Kidney epithelial cell (primary cell): ENCODE measurements around the gene EXOC6B. TPM values are rescaled to one million over a fixed set of nuclear protein-coding genes. Genes with fewer than 3 reads are reported as not detected.

Experiments
- DNase-seq: peaks from one replicate; pipeline ENCODE4 v3.0.0-alpha.2; 2010; ENCODE audit warnings: low read depth
- H3K27me3 ChIP-seq: 2 replicates; pipeline ENCODE4 v1.6.0; 2011; ENCODE audit warnings: low read length; ENCODE audit not compliant: control insufficient read depth, insufficient read depth
- H3K36me3 ChIP-seq: 2 replicates; pipeline ENCODE4 v1.5.1; 2011; ENCODE audit warnings: low read length; ENCODE audit not compliant: control insufficient read depth, insufficient read depth
- H3K4me3 ChIP-seq: 2 replicates; pipeline ENCODE4 v1.5.1; 2011; ENCODE audit warnings: low read depth, mild to moderate bottlenecking, control low read depth, low read length
- total RNA-seq: library from RNA; depleted of rRNA; stranded (reverse); fragments of >200 nt; gene quantifications from 2 replicates; pipeline ENCODE4 v1.2.3, GENCODE V29; 2015
- TF ChIP-seq, protein P1 (sequence below): IDR thresholded peaks from 2 replicates; pipeline ENCODE4 v1.5.1; 2011; ENCODE audit warnings: mild to moderate bottlenecking, moderate library complexity, low read length, control low read depth, inconsistent platforms; ENCODE audit not compliant: insufficient read depth, poor library complexity, severe bottlenecking

EXOC6B gene
- total RNA-seq, 1 donor from 2014 or later: 21.8 TPM

DNA sequence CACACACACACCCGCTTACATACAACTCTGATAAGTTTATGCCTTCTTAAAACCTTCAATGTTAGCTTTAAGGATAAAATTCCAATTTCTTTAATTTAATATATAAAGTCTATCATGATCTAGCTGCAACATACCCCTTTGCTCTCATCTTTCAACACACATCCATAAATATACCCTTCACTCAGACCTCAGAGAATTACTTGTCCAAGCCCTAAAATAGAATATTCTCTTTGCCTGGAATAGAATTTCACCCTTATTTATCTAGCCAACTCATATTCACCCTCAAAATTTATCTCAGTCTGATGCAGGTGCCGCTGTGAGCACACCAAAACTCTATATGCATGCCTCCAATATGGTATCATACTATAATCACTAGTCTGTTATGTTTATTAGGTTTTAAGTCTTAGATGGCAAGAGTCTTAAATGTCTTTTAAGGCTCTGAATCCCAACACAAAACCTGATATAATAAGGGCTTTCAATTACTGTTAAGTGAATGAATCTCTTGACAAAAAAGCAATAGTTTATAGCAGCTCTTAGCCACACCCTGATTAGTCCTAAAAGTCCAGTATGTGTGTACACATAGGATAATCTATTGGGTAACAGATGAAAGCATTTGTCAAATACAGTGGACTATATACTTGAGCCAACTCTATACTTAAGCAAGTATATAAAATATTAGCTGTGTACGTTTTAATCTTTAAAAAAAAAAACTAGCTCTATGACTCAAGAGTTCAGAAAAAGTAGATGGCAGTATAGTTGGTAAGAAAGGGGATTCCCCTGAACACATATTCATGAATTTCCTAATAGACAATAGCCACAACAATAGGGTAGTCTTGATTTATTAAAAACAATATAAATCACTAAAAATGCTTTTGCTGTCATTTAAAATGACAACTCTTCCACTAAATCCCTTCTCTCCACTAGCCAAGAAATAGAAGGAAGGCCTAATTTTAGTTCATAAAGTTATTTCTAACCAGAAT is 144.5 kb downstream of the EXOC6B start:
- no peaks in the 10 kb centered on the region for H3K36me3 ChIP-seq
- no peak overlapping the region for H3K4me3 ChIP-seq
- H3K27me3 ChIP-seq: no peaks in the 10 kb centered on the region
- TF ChIP-seq, protein P1, sequence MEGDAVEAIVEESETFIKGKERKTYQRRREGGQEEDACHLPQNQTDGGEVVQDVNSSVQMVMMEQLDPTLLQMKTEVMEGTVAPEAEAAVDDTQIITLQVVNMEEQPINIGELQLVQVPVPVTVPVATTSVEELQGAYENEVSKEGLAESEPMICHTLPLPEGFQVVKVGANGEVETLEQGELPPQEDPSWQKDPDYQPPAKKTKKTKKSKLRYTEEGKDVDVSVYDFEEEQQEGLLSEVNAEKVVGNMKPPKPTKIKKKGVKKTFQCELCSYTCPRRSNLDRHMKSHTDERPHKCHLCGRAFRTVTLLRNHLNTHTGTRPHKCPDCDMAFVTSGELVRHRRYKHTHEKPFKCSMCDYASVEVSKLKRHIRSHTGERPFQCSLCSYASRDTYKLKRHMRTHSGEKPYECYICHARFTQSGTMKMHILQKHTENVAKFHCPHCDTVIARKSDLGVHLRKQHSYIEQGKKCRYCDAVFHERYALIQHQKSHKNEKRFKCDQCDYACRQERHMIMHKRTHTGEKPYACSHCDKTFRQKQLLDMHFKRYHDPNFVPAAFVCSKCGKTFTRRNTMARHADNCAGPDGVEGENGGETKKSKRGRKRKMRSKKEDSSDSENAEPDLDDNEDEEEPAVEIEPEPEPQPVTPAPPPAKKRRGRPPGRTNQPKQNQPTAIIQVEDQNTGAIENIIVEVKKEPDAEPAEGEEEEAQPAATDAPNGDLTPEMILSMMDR: no peak
- no peak for DNase-seq

DNA sequence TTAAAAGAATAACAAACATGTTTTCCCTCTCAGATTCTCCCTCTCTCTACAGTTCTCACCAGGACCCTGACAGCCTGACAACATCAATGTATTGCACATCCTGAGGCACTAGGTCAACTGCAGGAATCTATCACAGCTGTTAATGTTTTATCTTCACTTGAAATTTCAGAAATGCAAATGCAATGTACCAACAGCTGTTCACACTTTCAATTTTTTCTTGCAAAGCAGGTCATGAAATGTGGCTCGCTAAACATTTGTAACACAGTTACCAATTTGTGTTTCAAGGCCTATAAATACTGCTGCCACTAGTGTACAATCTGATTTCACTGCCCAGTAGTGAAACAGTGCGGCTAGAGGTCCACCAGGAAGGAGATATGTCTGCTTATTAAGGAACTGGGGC is 147.8 kb downstream of the EXOC6B start:
- TF ChIP-seq, protein P1: no peak
- Histone ChIP-seq H3K36me3 (no peaks in the 10 kb centered on the region), H3K27me3 (no peaks in the 10 kb centered on the region), H3K4me3 (no peak overlapping the region)
- DNase-seq: no peak

DNA sequence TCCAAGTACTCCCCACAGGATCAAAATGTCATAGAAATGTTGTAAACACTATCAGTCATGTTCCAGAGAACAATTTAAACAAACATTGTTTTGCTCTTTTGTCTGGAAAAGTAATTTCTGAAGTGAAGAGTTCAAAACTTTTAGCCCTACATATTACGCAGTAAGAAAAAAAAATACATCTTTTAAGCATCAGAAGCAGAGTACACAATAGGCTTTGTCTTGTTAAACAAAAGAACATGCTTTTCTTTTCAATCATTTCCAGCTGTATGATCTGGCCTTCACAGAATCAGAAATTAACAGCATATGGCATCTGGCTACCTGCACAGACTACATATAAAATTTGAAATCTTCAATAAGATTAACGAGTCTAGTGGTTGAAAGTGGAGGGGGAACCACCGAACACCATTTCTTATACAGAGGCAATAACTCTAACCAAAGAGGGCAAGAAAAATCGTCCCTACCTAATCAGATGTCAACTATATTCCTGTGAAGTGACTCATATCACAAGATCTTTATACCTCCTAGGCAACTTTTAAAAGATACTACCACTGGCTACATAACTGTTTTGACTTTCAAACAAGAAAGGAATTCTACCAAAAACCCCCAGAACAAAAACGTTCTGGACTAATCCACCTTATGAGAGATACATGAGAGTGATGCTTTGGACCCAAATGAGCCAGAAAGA is 149.3 kb downstream of the EXOC6B start:
- Histone ChIP-seq H3K27me3 (no peaks in the 10 kb centered on the region), H3K4me3 (no peak overlapping the region), H3K36me3 (no peaks in the 10 kb centered on the region)
- TF ChIP-seq, protein P1: no peak
- DNase-seq: no peak

DNA sequence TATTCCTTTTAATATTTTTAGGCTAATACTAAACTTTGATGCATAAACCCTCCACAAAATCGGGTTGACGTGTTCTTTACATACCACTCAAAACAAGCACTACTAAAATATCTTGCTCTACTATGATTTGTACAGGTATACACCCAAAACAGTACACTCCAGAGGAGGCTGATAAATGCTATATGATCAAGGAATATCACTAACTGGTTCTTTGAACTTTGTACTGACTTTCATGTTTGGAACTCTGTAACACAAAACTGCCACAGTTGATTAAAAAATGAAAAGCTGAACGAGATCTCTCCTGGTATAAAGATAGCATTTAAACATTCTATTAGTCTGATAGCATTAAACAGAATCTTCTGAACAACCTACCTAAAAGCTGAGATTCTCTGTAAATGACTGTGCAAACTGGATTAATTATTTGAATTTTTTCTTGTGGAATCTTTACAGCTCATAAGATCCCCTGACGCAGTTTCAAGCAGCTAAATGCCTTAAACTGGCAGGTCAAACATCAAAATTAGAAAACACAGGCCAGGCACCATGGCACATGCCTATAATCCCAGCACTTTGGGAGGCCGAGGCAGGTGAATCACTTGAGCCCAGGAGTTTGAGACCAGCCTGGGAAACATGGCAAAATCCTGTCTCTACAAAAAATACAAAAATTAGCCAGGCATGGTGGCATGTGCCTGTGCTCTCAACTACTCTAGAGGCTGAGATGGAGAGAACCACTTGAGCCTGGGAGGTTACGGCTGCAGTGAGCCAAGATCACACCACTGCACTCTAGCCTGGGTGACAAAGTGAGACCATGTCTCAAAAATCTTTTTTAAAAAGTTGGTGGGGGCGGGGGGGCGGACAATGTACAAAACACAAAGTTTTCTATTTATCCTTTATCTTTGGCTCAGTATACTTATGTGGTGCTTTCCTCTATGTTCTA is 150.6 kb downstream of the EXOC6B start:
- Histone ChIP-seq H3K36me3 (no peaks in the 10 kb centered on the region), H3K27me3 (no peaks in the 10 kb centered on the region), H3K4me3 (no peak overlapping the region)
- TF ChIP-seq, protein P1: no peak
- no peak for DNase-seq

DNA sequence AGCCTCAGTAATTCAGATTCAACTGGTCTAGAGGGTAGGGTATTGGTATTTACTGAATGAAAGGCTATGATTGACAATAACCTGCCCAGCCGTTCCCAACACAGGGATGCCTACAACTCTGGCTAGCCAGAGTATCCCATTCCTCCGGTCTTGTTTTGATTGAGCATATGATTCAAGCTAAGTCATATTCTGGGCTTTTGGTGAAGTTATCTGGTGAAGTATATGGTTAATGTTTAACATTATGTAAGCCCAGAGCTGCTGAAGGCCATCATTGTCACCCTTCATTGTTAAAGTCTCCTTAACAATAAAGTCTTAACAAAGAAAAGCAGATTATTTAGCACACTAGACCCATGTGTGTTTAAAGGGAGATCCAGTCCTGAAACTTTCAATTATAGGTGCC is 152.6 kb downstream of the EXOC6B start:
- TF ChIP-seq, protein P1: no peak
- H3K4me3 ChIP-seq: no peak overlapping the region
- no peaks in the 10 kb centered on the region for H3K36me3 ChIP-seq
- peak; percentile 51 for DNase-seq
- H3K27me3 ChIP-seq: no peaks in the 10 kb centered on the region
